GM19099 (cell line): Measurements from ENCODE around the gene CPNE6.

Experiments
- POLR2A ChIP-seq: IDR thresholded peaks from 3 replicates; pipeline ENCODE4 v1.6.1; 2011; ENCODE audit warnings: low read depth; ENCODE audit not compliant: insufficient read length; ENCODE audit errors: extremely low read depth

Gene CPNE6

DNA sequence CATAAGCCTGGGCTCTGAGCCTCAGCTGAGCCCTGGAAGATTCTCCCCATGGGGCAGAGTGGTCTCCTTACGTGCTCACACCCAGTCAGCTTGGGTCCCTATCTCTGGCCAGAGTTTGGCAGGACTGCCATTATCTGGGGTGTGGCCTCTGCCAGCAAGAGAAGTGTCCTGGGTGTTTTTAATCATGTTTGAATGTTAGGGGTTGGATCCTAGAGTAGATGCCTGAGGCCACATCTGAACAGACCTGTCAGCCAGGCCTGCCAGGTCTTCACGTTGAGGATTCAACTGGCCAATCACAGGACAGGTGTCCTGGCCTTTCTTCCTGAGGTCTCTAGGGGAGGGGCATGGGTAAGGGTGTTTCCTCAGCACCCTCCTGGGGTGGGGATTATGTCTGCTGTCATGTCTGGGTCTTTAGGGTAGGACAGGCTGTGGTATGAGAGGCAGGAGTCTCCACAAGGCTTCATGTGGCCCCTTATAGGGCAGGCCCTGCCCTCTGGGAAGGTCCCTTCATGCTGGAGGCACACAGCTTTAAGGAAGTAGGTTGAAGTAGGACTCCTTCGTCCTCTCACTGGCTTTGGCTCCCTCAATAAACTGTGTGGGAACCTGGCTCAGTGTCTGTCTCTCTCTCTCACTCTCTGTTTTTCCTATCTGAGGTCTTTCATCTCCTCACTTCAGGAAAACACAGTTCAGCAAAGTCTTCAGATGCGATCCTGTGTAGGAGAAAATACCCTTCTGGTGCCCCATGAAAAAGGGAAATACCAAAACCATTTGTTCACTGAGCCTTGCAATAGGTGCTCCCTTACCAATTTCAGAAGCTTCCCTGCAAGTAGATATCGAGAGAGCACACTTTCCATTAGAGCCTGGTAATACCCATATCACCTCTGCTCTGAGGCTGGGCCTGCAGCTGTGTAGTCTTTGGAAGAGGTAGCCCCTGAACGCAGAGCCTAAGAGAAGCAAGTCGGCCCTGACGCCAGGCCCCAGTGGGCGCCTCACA lies 52.4 kb downstream of the CPNE6 start:
- TF ChIP-seq POLR2A: peak; percentile 25

DNA sequence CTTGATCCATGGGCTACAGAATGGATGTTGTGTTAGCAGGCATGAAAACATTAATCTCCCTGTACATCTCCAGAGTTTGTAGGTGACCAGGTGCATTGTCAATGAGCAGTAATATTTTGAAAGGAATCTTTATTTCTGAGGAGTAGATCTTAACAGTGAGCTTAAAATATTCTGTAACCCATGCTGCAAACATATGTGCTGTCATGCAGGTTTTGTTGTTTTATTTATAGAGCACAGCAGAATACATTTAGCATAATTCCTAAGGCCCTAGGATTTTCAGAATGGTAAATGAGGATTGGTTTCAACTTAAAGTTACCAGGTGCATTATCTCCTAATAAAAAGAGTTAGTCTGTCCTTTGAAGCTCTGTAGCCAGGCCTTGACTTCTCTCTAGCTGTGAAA lies 55.6 kb downstream of the CPNE6 start:
- TF ChIP-seq POLR2A: no peak

DNA sequence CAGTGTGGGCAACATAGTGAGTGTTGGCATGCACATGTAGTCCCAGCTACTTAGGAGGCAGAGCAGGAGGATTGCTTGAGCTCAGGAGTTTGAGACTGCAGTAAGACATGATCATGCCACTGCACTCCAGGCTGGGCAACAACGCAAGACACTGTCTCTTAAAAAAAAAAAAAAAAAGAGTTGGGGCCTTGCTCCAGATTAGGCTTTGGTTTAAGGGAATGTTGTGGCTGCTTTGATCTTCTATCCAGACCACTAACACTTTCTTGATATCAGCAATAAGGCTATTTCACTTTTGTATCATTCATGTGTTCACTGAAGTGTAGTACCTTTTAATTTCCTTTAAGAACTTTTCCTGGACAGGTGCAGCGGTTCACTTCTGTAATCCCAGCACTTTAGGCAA lies 56.3 kb downstream of the CPNE6 start:
- no peak for TF ChIP-seq POLR2A
